ENCODE measurements around the gene ZBTB5.

GRCh38 chr9:37405764-37406380, 59.4 kb downstream of the ZBTB5 start:
- TF ChIP-seq, protein P1, sequence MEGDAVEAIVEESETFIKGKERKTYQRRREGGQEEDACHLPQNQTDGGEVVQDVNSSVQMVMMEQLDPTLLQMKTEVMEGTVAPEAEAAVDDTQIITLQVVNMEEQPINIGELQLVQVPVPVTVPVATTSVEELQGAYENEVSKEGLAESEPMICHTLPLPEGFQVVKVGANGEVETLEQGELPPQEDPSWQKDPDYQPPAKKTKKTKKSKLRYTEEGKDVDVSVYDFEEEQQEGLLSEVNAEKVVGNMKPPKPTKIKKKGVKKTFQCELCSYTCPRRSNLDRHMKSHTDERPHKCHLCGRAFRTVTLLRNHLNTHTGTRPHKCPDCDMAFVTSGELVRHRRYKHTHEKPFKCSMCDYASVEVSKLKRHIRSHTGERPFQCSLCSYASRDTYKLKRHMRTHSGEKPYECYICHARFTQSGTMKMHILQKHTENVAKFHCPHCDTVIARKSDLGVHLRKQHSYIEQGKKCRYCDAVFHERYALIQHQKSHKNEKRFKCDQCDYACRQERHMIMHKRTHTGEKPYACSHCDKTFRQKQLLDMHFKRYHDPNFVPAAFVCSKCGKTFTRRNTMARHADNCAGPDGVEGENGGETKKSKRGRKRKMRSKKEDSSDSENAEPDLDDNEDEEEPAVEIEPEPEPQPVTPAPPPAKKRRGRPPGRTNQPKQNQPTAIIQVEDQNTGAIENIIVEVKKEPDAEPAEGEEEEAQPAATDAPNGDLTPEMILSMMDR (IDR thresholded peaks at IDR 0.05) = no peak
- TF ChIP-seq POLR2AphosphoS5 (IDR thresholded peaks at IDR 0.05; ENCODE audit: low read depth, low read length) = no peak
- no peak for TF ChIP-seq SIN3A (IDR thresholded peaks at IDR 0.05; ENCODE audit: borderline replicate concordance, insufficient read depth, low read depth, low read length)
